HG03045 (cell line): ENCODE measurements around the gene LIAS.
"Not testable (repeated sequence)": the region's sequence is repeated elsewhere in the genome, so short reads cannot be mapped to it uniquely, and the experiment has no call there.

Source experiments
- ATAC-seq: cut with Tn5 transposase; IDR thresholded peaks from one replicate; pipeline ENCODE4 v1.9.1; 2021; ENCODE audit warnings: mild to moderate bottlenecking, moderate library complexity; ENCODE audit not compliant: unreplicated experiment

LIAS gene

GRCh38 chr4:39495446-39496213 is 36.8 kb downstream of the LIAS start:
- no peak for ATAC-seq

- no peak for ATAC-seq
Observed at GRCh38 chr4:39497909-39498726, 39.3 kb downstream of the LIAS start.

DNA sequence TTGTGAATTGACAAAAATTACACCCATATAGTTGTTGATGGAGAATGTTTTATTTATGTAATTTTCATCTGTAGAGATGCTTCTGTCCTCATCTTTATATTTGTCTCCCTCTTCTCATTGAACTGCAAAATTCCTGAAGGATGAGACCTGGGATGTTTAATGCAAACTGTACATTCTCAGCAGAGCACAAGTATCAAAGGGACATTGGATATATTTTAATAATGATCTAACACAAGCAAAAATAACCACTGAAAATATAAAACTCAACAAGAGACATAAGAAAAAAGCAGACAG is 39.8 kb downstream of the LIAS start:
- no peak for ATAC-seq

DNA sequence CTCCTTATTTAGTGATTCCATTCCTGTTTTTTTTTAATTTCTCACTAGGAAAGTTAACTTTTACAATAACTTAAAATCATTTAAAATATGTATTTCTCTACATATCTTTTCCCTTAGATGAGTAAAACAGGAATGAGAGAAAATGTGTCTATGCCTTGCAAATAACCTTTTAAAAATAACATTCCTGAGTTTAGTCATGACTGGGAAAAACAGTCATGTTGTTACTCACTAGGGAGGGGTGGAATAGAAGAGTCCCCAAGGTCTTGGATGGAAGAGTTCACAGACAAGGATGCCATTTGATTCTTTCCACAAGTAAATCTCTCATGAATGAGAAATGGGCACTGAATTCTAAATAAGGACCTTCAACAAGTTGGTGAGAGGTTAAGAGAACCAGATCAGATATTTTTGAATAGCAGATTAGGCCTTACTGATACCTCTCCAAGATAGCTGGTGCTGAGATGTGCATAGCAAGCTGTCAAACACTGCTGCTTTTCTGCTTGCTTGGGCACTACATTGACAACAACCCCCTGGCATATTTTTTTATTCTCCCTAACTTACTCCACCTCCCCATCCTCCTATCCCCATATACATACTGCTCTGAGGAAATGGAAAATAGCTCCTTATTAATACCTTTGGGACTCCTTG is 43.3 kb downstream of the LIAS start:
- ATAC-seq, result no peak

DNA sequence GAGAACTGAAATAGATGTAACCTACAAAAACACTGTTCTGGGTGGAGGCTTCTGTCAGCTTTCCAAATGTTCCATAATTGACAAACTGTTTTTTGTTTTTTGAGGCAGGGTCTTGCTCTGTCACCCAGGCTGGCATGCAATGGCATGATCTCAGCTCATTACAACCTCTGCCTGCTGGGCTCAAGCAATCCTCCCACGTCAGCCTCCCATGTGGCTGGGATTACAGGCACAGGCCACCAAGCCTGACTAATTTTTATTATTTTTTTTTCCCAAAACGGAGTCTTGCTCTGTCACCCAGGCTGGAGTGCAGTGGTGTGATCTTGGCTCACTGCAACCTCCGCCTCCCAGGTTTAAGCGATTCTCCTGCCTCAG is 43.8 kb downstream of the LIAS start:
- ATAC-seq, result not testable (repeated sequence)

DNA sequence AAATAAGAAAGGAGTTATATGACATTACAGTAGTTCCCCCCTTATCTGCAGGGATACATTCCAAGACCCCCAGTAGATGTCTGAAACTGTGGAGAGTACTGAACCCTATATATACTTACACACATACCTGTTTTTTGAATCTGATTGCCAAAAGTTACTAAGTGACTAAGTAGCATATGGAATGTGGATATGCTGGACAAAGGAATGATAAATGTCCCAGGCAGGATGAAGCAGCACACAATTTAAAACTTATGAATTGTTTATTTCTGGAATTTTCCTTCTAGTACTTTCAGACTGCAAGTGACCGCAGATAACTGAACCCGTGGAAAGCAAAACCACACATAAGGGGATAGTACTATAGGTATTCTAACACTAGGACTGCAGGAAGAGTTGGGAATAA is 45.7 kb downstream of the LIAS start:
- no peak for ATAC-seq

DNA sequence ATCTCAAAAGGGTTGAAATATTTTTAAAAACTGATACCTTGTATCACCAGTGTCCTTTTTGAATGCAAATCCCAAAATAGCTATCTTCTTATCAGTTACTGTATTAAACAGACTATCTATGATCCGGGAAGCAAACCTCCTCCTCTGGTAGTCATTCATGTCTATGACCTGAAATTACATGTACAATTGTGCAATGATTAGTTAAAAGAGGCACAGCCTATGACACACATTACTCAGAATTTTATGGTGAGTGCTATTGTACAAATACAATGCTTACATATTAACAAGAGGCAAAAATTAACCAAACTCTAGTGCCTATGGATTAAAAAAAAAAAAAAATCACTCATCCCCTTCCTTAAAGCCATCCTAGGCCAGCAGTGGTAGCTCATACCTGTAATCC is 46.7 kb downstream of the LIAS start:
- ATAC-seq, result no peak

DNA sequence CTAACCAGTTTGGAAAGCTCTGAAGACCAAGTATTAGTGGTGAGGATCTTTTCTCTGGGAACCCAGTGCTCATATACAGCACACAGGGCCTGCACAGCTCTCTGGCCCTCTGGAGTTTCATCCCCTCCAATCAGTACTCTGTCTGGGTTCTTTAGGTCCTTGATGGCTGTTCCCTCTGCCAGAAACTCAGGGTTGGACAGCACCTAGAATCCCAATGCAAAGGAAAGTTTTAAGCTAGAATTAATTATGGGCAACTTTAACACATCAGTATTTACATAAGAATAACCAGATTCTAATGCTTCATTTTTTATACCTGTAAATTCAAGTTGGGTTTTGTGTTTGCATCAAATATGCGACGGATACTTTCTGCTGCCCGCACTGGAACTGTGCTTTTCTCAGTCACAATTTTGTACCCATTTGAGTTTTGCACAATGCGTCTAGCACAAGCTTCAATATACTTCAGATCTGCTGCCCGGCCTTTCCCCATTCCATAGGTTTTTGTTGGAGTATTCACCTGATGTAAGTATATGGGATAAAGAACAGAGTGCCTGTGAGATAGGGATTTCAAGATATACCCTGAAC is 51.6 kb downstream of the LIAS start:
- no peak for ATAC-seq

DNA sequence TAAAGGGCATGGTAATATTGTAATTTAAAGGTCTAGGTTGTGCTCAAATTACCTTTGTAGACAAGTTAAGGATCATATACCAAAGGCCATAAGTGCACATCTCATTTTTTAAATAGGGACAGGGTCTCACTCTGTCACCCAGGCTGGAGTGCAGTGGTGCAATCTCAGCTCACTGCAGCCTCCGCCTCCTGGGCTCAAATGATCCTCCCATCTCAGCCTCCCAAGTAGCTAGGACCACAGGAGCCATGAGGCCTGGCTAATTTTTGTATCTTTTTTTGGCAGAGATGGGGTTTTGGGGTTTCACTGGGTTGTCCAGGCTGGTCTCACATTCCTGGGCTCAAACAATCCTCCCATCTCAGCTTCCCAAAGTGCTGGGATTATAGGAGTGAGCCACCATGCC is 55.4 kb downstream of the LIAS start:
- ATAC-seq, result not testable (repeated sequence)

DNA sequence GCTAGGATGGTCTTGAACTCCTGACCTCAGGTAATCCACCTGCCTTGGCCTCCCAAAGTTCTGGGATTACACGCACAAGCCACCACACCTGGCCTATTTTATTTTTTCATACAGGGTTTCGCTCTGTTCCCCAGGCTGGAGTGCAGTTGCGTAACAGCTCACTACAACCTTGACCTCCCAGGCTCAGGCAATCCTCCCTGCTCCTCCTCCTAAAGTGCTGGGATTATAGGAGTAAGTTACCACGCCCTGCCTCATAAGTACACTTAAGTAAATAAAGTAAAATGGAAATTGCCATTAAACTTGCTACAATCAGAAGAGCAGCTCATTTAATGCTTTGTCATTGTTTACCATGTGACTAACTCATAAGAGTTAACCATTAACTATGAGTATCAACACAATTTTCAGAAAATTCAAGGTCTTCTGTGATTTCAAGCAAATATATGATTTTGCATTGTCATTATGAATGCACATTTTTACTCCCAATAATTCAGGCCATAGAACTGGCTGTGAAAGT is 56.1 kb downstream of the LIAS start:
- ATAC-seq, result no peak

- not testable (repeated sequence) for ATAC-seq
Observed at GRCh38 chr4:39515669-39516401, 57.0 kb downstream of the LIAS start.

DNA sequence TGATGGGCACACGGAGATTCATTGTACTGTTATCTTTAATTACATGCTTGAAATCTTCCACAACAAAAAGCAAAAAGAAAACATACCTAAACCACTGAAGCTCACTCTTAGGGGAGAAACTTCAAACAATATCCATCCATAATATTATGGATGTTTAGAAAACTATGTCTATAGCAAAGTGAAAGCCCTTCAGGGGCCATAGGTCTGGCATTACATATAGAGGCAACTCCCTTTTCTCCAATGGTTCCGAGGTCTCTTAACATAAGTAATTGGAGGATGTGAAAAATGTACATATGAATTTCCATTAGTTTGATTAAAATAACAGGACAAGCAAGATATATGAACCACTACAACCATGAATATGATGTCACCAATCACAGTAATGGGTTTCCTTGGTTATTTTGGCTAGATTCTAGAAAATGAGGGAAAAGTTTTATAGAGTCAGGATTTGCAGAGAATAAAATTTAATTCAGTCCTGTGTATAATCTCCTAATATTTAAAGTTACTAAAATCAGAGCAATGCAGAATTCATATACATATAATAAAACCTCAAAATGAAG is 57.6 kb downstream of the LIAS start:
- ATAC-seq, result no peak

DNA sequence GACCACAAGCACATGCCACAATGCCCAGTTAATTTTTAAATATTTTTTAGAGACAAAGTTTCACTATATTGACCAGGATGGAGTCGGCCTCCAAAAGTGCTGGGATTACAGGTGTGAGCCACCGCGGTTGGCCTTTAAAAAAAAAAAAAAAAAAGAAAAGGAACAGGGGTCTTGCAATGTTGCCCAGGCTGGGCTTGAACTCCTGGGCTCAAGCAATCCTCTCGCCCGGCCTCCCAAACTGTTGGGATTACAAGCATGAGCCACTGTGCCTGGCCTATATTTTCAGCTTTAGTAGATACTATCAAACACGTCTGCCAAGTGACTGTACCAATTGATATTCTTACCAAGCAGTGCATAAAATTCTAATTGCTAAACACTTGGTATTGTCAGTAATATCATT is 59.6 kb downstream of the LIAS start:
- ATAC-seq, result no peak

DNA sequence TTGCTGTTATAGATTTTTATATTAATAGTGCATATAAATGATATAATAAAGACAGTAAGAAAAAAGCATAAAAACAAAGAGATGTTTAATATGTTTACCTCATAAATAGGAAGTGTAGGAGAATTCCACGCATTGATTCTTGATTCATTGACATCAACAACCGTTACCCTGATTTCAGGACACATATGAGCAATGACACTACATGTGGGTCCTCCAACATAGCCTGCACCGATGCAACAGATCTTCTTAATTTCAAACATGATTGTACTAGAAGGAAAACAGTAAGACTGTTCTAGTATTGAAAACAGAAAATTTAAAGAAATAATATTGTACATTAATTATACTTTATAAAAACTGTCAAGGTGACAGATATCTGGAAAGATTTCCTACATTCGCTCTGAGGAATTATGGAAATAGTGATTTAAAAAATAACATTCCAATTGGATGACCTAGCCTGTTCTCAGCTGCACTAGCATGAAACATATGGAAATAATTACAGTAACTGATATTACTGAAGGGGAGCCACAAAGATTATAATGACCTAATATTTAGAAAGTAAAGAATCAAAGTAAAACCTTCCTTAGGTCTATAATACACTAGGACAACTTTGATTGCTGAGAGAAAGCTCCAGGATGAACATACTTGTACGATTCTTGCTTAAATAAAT is 62.5 kb downstream of the LIAS start:
- no peak for ATAC-seq

DNA sequence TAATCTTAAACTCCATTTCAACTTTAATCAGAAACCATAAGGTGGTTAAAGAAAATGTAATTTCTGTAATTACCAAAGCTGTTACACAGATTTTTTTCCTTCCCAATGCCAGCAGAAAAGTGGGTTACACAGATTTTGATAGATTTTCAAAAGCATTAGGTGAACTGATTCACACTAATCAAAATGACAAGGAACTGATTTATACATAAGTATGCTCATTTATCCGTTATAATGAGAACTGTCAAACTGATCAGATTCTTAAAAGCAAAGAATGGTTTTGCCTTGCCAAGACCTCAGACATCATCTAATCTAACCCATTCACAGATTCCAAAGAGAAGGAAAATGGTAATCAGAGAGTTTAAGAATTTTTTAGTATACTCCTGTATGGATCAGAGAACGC is 63.2 kb downstream of the LIAS start:
- no peak for ATAC-seq

DNA sequence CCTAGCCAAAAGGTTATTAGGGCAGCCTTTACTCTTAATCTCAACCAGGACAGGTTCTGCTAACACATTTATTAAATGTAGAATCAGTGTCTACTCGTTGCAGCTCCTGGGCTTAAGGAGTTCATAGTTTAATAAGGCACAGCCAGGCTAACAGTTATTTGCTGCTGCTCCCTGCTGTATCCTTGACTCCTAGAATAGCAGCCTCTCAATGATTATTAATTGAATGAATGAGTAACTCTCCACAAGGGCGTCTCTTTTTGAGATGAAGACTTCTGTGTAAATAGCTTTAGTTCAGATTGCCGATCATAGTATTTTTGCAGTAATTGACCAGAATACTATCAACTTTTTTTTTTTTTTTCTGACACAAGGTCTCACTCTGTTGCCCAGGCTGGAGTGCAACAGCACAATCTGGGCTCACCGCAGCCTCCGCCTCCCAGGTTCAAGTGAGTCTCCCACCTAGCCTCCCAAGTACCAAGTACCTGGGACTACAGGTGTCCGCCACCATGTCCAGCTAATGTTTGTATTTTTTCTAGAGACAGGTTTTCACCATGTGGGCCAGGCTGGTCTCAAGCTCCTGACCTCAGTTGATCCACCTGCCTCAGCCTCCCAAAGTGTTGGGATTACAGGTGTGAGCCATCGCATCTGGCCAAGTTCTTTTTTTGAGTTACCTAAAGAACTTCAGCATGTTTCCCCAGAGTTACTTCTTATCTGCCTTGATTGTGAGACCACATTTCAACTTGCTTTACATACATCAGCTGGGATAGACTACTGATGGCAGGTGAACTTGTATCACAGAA is 65.5 kb downstream of the LIAS start:
- ATAC-seq, result no peak

DNA sequence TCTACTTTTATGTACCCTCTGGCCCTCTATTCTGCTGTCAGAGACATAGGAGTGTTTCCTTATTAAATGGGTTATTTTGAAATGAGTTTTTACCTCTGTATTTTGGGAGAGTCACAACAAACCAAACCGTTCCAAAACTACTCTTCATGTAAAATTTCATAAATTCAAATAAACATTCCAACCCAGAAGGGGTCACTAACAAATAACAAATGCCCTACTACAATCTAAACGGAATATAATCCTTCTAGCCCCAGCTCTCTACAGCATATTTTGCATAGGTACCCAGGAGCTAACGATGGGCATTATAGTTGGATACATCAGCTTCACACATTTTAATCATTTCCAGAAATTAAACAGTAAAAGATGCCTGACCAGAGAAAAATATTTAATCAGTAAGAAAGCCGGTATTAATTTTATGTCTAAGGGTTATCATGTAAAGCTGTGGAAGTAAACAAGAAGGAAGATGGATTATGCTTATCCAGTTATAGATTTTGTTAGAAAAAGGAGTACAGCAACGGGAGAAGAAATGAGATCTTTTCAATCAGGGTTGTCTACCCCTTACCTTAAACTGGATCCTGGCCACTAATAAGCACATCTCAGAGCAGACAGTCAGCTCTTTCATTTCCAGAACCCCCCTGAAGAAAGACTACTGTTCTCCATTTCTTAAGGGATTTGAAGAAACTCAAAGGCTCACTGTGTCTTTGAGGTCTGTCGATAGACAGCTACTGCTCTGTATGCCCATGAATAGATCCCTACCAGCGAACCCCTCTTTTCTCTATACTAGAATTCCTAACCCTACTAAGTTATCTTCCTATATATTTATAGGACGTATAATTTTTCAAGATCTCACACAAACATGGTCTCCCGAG is 67.2 kb downstream of the LIAS start:
- ATAC-seq, result no peak

DNA sequence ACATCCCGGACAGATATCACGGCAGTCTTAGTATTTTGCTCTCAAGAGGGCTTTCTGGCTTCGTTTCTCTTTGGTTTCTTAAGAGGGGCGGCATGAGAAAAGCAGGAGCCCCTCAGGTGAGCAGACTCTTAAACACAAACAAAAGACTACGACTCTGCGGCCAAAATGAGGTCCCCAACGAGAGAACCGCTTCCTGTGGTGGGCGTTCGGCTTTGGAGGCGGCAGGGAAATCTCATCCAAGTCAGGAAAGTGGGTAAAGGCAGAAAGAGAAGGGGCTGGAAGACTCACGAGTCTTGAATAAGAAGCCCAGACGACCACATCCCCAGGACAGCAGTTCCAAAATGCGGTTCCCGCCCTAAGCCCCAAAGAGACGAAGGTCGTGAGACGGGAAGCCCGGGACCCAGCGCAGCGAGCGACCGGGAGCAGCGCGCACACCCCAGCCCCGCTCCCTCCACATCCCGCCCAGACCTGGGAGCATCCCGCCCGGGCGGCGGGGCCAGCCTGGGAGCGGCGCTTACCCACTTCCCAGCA is 68.0 kb downstream of the LIAS start:
- ATAC-seq, result peak; percentile 4
